A549 (cell line): ENCODE results near the gene RNF39. TPM values are rescaled to one million over a fixed set of nuclear protein-coding genes. Genes with fewer than 3 reads are reported as not detected.
A peak's percentile ranks its signal among the peaks of the same experiment; 100 is the strongest.

Experiments
- ATAC-seq, 2 experiments: fragments of 200-7000 bp in 1 of 2; fragments of >200 bp in 1 of 2; cut with Nextera tagmentation in 1 of 2; cut with Tn5 transposase in 1 of 2; 3 replicates each; pipeline versions ENCODE4 v1.8.0 to v1.9.1; 2018 to 2020; ENCODE audit warnings: mild to moderate bottlenecking in 1 of 2, moderate library complexity in 1 of 2
- CTCF ChIA-PET: fragments of 300-600 bp; sonication (Branson Sonifier 250); formaldehyde crosslinking; extraction: SDS; loops from one replicate; lab custom pipeline; 2021; ENCODE audit warnings: antibody characterized with exemption, inconsistent platforms; lab: Yijun Ruan, JAX
- POLR2A ChIA-PET: fragments of 350-600 bp; formaldehyde crosslinking; extraction: SDS; loops from one replicate; lab custom pipeline; 2021; ENCODE audit warnings: antibody characterized with exemption, inconsistent platforms; lab: Yijun Ruan, JAX
- DNase-seq, 2 experiments: peaks; one replicate each; pipeline versions ENCODE4 v3.0.0 to v3.0.0-alpha.2; 2011 to 2016; ENCODE audit warnings: low read depth in 1 of 2, low spot score in 1 of 2
- FAIRE-seq: peaks from 2 replicates; lab custom pipeline; 2011; peaks lifted over from hg19 to GRCh38; lab: Jason Lieb, UNC
- H3K27ac ChIP-seq, 2 experiments: fragments of >200 bp; sonication (Bioruptor Twin); formaldehyde crosslinking; 3 replicates each; pipeline ENCODE4 v1.5.1; 2016 to 2017
- H3K4me1 ChIP-seq: fragments of >200 bp; sonication (Bioruptor Twin); formaldehyde crosslinking; 3 replicates; pipeline ENCODE4 v1.6.1; 2016
- H3K4me2 ChIP-seq: fragments of >200 bp; sonication (Bioruptor Twin); formaldehyde crosslinking; 3 replicates; pipeline ENCODE4 v1.6.1; 2016
- H3K4me3 ChIP-seq: fragments of >200 bp; sonication (Bioruptor Twin); formaldehyde crosslinking; 3 replicates; pipeline ENCODE4 v1.5.1; 2016
- H3K9me3 ChIP-seq: fragments of >200 bp; sonication (Bioruptor Twin); formaldehyde crosslinking; 3 replicates; pipeline ENCODE4 v1.6.1; 2016
- BHLHE40 ChIP-seq: IDR thresholded peaks from 2 replicates; pipeline ENCODE4 v1.6.1; 2012; ENCODE audit warnings: low read depth, low read length, inconsistent platforms
- CBX2 ChIP-seq: fragments of 200-600 bp; sonication (generic); IDR thresholded peaks from 2 replicates; pipeline ENCODE4 v1.6.1; 2016; ENCODE audit warnings: low read depth, mild to moderate bottlenecking, borderline replicate concordance
- CBX8 ChIP-seq: fragments of 200-600 bp; sonication (generic); IDR thresholded peaks from 2 replicates; pipeline ENCODE4 v1.6.1; 2016
- CHD2 ChIP-seq: fragments of 150-350 bp; IDR thresholded peaks from 2 replicates; pipeline ENCODE4 v1.6.1; 2014; ENCODE audit warnings: low read length; ENCODE audit not compliant: partially characterized antibody
- CHD4 ChIP-seq: fragments of 200-600 bp; sonication (generic); IDR thresholded peaks from 2 replicates; pipeline ENCODE4 v1.6.1; 2016; ENCODE audit warnings: antibody characterized with exemption, mild to moderate bottlenecking, borderline replicate concordance
- CTCF ChIP-seq: fragments of >200 bp; sonication (Bioruptor Twin); formaldehyde crosslinking; IDR thresholded peaks from 3 replicates; pipeline ENCODE4 v1.5.1; 2016
- E2F6 ChIP-seq: IDR thresholded peaks from 2 replicates; pipeline ENCODE4 v1.6.1; 2012; ENCODE audit warnings: low read depth, borderline replicate concordance
- FOXS1 ChIP-seq: fragments of 250-450 bp; sonication (Bioruptor Pico); IDR thresholded peaks from 2 replicates; pipeline ENCODE4 v1.5.0; 2020; ENCODE audit warnings: mild to moderate bottlenecking, moderate library complexity
- HDAC2 ChIP-seq: fragments of 200-600 bp; sonication (generic); IDR thresholded peaks from 2 replicates; pipeline ENCODE4 v1.6.1; 2016
- HMGXB4 ChIP-seq: fragments of 250-450 bp; sonication (Bioruptor Pico); IDR thresholded peaks from 2 replicates; pipeline ENCODE4 v1.5.0; 2021; ENCODE audit warnings: mild to moderate bottlenecking, moderate library complexity, borderline replicate concordance
- HOXB13 ChIP-seq: fragments of 250-450 bp; sonication (Bioruptor Pico); IDR thresholded peaks from 2 replicates; pipeline ENCODE4 v1.5.0; 2020; ENCODE audit warnings: low read depth, mild to moderate bottlenecking, moderate library complexity
- JUN ChIP-seq, 2 experiments: fragments of >200 bp; sonication (Bioruptor Twin); formaldehyde crosslinking; IDR thresholded peaks; 2 replicates in 1 of 2; 3 replicates in 1 of 2; pipeline ENCODE4 v1.6.1; 2016 to 2017
- MAFK ChIP-seq: fragments of 450-650 bp; IDR thresholded peaks from 2 replicates; pipeline ENCODE4 v1.6.1; 2014; ENCODE audit not compliant: partially characterized antibody
- MAZ ChIP-seq: fragments of 150-350 bp; IDR thresholded peaks from 2 replicates; pipeline ENCODE4 v1.6.1; 2014; ENCODE audit warnings: antibody characterized with exemption, low read depth, low read length, borderline replicate concordance
- PBX3 ChIP-seq: IDR thresholded peaks from 2 replicates; pipeline ENCODE4 v1.6.1; 2012
- PHF8 ChIP-seq: fragments of 200-600 bp; sonication (generic); IDR thresholded peaks from 2 replicates; pipeline ENCODE4 v1.6.1; 2016; ENCODE audit warnings: low read depth, mild to moderate bottlenecking, antibody characterized with exemption, moderate library complexity, borderline replicate concordance
- POLR2A ChIP-seq: IDR thresholded peaks from 2 replicates; pipeline ENCODE4 v1.6.1; 2012; ENCODE audit warnings: mild to moderate bottlenecking, low read length
- RARB ChIP-seq: fragments of 250-450 bp; sonication (Bioruptor Pico); IDR thresholded peaks from 2 replicates; pipeline ENCODE4 v1.8.0; 2021; ENCODE audit warnings: mild to moderate bottlenecking, moderate library complexity
- RCOR1 ChIP-seq: fragments of 150-350 bp; IDR thresholded peaks from 2 replicates; pipeline ENCODE4 v1.6.1; 2014; ENCODE audit warnings: antibody characterized with exemption, low read length, low read depth
- RFX5 ChIP-seq: fragments of 450-650 bp; IDR thresholded peaks from 2 replicates; pipeline ENCODE4 v1.7.1; 2014; ENCODE audit warnings: antibody characterized with exemption, mild to moderate bottlenecking, moderate library complexity
- SMC3 ChIP-seq: fragments of >200 bp; sonication (Bioruptor Twin); formaldehyde crosslinking; IDR thresholded peaks from 3 replicates; pipeline ENCODE4 v1.6.1; 2018; ENCODE audit warnings: inconsistent platforms
- SREBF2 ChIP-seq: fragments of 450-650 bp; IDR thresholded peaks from 2 replicates; pipeline ENCODE4 v1.6.1; 2014; ENCODE audit warnings: mild to moderate bottlenecking, moderate library complexity
- TFCP2L1 ChIP-seq: fragments of 250-450 bp; sonication (Bioruptor Pico); IDR thresholded peaks from 2 replicates; pipeline ENCODE4 v1.5.0; 2021; ENCODE audit warnings: mild to moderate bottlenecking
- TP53 ChIP-seq: fragments of 250-450 bp; sonication (Bioruptor Pico); IDR thresholded peaks from 2 replicates; pipeline ENCODE4 v1.5.0; 2021; ENCODE audit warnings: mild to moderate bottlenecking, moderate library complexity
- ZNF302 ChIP-seq: fragments of 250-450 bp; sonication (Bioruptor Pico); IDR thresholded peaks from 2 replicates; pipeline ENCODE4 v1.9.0; 2021; ENCODE audit warnings: inconsistent platforms, mild to moderate bottlenecking, moderate library complexity
- WGBS: methylation state at CpG from one replicate; pipeline ENCODE4 v1.1.6; 2017; ENCODE audit errors: missing lambda C conversion rate; 5-methylcytosine and 5-hydroxymethylcytosine counted together
- polyA plus RNA-seq, 4 experiments: library from polyadenylated mRNA; depleted of rRNA in 3 of 4; stranded (reverse); fragments of >200 nt; fragmentation: RNase III in 1 of 4; extraction: RNeasy Plus Mini Kit Qiagen cat#74134 plus additional on column Dnase treatment in 1 of 4; gene quantifications; 2 replicates in 3 of 4; 3 replicates in 1 of 4; pipeline ENCODE4 v1.2.3, GENCODE V29; 2011 to 2017

The RNF39 gene
- polyA plus RNA-seq, 2 of the 4 experiments (the other 2 are of a cell fraction): not detected

- TF ChIP-seq CBX8 (no peak), CTCF (no peak), HOXB13 (CRISPR knock-in tag) (no peak), RFX5 (no peak), ZNF302 (CRISPR knock-in tag) (no peak)
Observed at GRCh38 chr6:30071081-30071818, 4.3 kb downstream of the RNF39 start (continued).

GRCh38 chr6:30067460-30068139 lies 8.0 kb downstream of the RNF39 start:
- no peak for FAIRE-seq
- no peak for ATAC-seq
- Histone ChIP-seq H3K9me3 (no peaks in the 10 kb centered on the region), H3K27ac (peak overlapping the region; percentile 91), H3K4me3 (peak overlapping the region; percentile 79), H3K4me1 (peaks cover 20% of the 10 kb centered on the region; the same call in 1 of the 3 replicates), H3K4me2 (peak overlapping the region; percentile 90)
- ChIA-PET POLR2A (interaction anchor here (1.3 kb wide), 1 partner anchor 146 kb away, joined by 3 read pairs; the partner anchor contains the start of gene TRIM26), CTCF (interaction anchor here (1.7 kb wide), 1 partner anchor 36 kb away, joined by 4 read pairs; no protein-coding TSS in a partner anchor)
- peak in 1 of 2 experiments; percentile 58 for DNase-seq
- TF ChIP-seq CBX2 (no peak), CBX8 (no peak)
- WGBS: 0% methylated on average over 3 of the region's 8 CpGs

- Histone ChIP-seq H3K4me3 (peak within 1 kb of the TSS; percentile 79), H3K27ac (peak within 1 kb of the TSS; percentile 91), H3K4me2 (peak within 1 kb of the TSS; percentile 90), H3K9me3 (no peaks in the 10 kb centered on the region), H3K4me1 (peaks cover 27% of the 10 kb centered on the region; the same call in 1 of the 3 replicates)
- DNase-seq (peak; percentile 86 to 98), ATAC-seq (peak; percentile 98 to 99), FAIRE-seq (no peak)
- ChIA-PET CTCF (interaction anchor here (0.9 to 1.3 kb wide), 2 partner anchors 42 to 64 kb away, joined by 3 read pairs; no protein-coding TSS in a partner anchor), POLR2A (interaction anchor here (0.6 to 1.3 kb wide), 4 partner anchors 11 to 146 kb away, joined by 3 to 10 read pairs (median 5); partner anchors contain the start of gene TRIM26)
- WGBS: under 1% methylated on average over 40 of the region's 46 CpGs
- TF ChIP-seq RCOR1: no peak
- TF ChIP-seq SREBF2: no peak
- TF ChIP-seq SMC3: no peak
- TF ChIP-seq CHD2: no peak
- TF ChIP-seq E2F6: peak; percentile 42; the same call in 1 of the 2 replicates
- no peak for TF ChIP-seq TP53 (CRISPR knock-in tag)
- no peak for TF ChIP-seq BHLHE40
- TF ChIP-seq TFCP2L1 (CRISPR knock-in tag): no peak
- TF ChIP-seq RFX5: peak; percentile 63; the same call in 1 of the 2 replicates
- TF ChIP-seq MAZ: 0 out of 2 replicates have a peak, but pooled peaks have one; percentile 37
- no peak for TF ChIP-seq RARB (CRISPR knock-in tag)
- TF ChIP-seq POLR2A: peak; percentile 79
- no peak for TF ChIP-seq HDAC2
- TF ChIP-seq PHF8: no peak; the same call in 1 of the 2 replicates
- TF ChIP-seq HMGXB4 (CRISPR knock-in tag): no peak
- TF ChIP-seq MAFK: no peak
- TF ChIP-seq PBX3: no peak
- TF ChIP-seq JUN (IDR thresholded peaks at IDR 0.05): peak; percentile 56 to 65; a peak in 4 of 5 replicates
- TF ChIP-seq CHD4: no peak
- TF ChIP-seq FOXS1 (CRISPR knock-in tag): no peak
- TF ChIP-seq HOXB13 (CRISPR knock-in tag): no peak
Observed at GRCh38 chr6:30066577-30067459, 8.8 kb downstream of the RNF39 start, which contains the start of gene PPP1R11. PPP1R11 (plus strand) TSS chr6:30067198; CDS start chr6:30067411, 213 bp downstream.
